Neural crest cell (in vitro differentiated cells): ENCODE results near the gene GPR32. TPM values are rescaled to one million over a fixed set of nuclear protein-coding genes. Genes with fewer than 3 reads are reported as not detected.
"Not testable (repeated sequence)": the region's sequence is repeated elsewhere in the genome, so short reads cannot be mapped to it uniquely, and the experiment has no call there.

Source experiments
- DNase-seq: peaks from one replicate; pipeline ENCODE4 v3.0.0; 2021; ENCODE audit warnings: low read depth, mixed read lengths, low spot score
- H3K27ac Mint-ChIP-seq: one replicate; pipeline ENCODE4 v1.8.0; 2021; ENCODE audit warnings: mild to moderate bottlenecking, mixed read lengths; ENCODE audit not compliant: unreplicated experiment
- H3K27me3 Mint-ChIP-seq: 2 replicates; pipeline ENCODE4 v1.8.0; 2021; ENCODE audit warnings: low read depth, mild to moderate bottlenecking, mixed read lengths
- H3K36me3 Mint-ChIP-seq: 2 replicates; pipeline ENCODE4 v1.8.0; 2021; ENCODE audit warnings: low read depth, mild to moderate bottlenecking, mixed read lengths
- H3K4me1 Mint-ChIP-seq: 2 replicates; pipeline ENCODE4 v1.8.0; 2021; ENCODE audit warnings: mixed read lengths
- H3K4me3 Mint-ChIP-seq: one replicate; pipeline ENCODE4 v1.8.0; 2021; ENCODE audit warnings: mild to moderate bottlenecking, mixed read lengths
- H3K9me3 Mint-ChIP-seq: 2 replicates; pipeline ENCODE4 v1.8.0; 2021; ENCODE audit warnings: mixed read lengths
- CTCF ChIP-seq: fragments of 200-600 bp; sonication (generic); conservative IDR thresholded peaks from 2 replicates; pipeline ENCODE4 v1.5.0; 2021; ENCODE audit warnings: antibody characterized with exemption, mild to moderate bottlenecking
- total RNA-seq: library from RNA; stranded (reverse); gene quantifications from 2 replicates; pipeline ENCODE4 v1.2.1, GENCODE V29; 2021

Gene GPR32
- total RNA-seq, 1 donor from 2014 or later: not detected

DNA sequence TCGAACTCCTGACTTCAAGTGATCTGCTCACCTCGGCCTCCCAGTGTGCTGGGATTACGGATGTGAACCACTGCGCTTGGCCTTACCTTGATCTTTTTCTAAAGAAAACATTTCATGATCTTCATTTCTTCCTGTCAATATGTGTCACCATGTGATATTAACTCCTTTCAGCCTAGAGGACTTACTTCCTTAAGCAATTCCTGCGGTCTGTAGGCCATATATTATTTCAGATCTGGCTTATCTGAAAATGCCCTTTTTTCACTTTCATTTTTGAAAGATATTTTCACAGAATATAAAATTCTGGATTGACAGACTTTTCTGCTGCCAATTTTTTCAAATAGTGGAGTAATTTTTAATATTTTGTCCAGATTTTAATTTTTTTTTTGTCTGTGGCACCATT is 2.0 kb upstream of the GPR32 start:
- H3K9me3 Mint-ChIP-seq: no peaks in the 10 kb centered on the region
- H3K27ac Mint-ChIP-seq: no peak overlapping the region
- peaks cover 24% of the 10 kb centered on the region for H3K27me3 Mint-ChIP-seq
- no peaks in the 10 kb centered on the region for H3K4me1 Mint-ChIP-seq
- H3K4me3 Mint-ChIP-seq: no peak overlapping the region
- H3K36me3 Mint-ChIP-seq: no peaks in the 10 kb centered on the region
- no peak for TF ChIP-seq CTCF
- no peak for DNase-seq

- no peak for DNase-seq
- Mint-ChIP-seq H3K36me3 (no peaks in the 10 kb centered on the region), H3K9me3 (no peaks in the 10 kb centered on the region), H3K4me1 (no peaks in the 10 kb centered on the region), H3K27ac (no peak overlapping the region), H3K4me3 (no peak overlapping the region), H3K27me3 (peaks cover 45% of the 10 kb centered on the region)
- no peak for TF ChIP-seq CTCF
These were observed 624 bp downstream of the GPR32 start for GRCh38 chr19:50770888-50771287.

- Mint-ChIP-seq H3K36me3 (no peaks in the 10 kb centered on the region), H3K4me1 (peaks cover under 1% of the 10 kb centered on the region), H3K27me3 (peaks cover 52% of the 10 kb centered on the region), H3K9me3 (no peaks in the 10 kb centered on the region), H3K4me3 (no peak overlapping the region), H3K27ac (no peak overlapping the region)
- DNase-seq: no peak
- TF ChIP-seq CTCF: no peak
These were observed 2.2 kb downstream of the GPR32 start for GRCh38 chr19:50772476-50772875.

GRCh38 chr19:50772912-50773311 is 2.6 kb downstream of the GPR32 start:
- not testable (repeated sequence) for H3K36me3 Mint-ChIP-seq, H3K9me3 Mint-ChIP-seq, DNase-seq, H3K4me3 Mint-ChIP-seq, H3K27ac Mint-ChIP-seq, H3K4me1 Mint-ChIP-seq
- peaks cover 55% of the 10 kb centered on the region for H3K27me3 Mint-ChIP-seq

- not testable (repeated sequence) for H3K4me1 Mint-ChIP-seq, H3K9me3 Mint-ChIP-seq, H3K36me3 Mint-ChIP-seq, DNase-seq, H3K27ac Mint-ChIP-seq, H3K4me3 Mint-ChIP-seq
- H3K27me3 Mint-ChIP-seq: peaks cover 61% of the 10 kb centered on the region
These were observed 3.2 kb downstream of the GPR32 start for GRCh38 chr19:50773454-50773853.

DNA sequence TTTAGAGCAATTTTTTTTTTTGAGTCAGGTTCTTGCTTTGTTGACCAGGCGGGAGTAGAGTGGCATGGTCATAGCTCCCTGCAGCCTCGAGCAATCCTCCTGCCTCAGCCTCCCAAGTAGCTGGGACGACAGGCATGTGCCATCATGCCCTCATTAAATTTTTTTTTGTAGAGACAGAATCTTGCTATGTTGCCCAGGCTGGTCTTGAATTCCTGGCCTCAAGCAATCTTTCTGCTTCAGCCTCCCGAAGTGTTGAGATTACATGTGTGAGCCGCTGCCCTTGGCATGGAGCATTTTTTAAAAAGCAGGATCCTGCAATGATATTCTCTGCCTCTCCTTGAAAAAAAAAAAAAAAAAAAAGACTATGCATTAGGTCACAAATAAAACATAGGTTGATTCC is 5.9 kb downstream of the GPR32 start:
- H3K27ac Mint-ChIP-seq: no peak overlapping the region
- no peak for TF ChIP-seq CTCF
- H3K4me1 Mint-ChIP-seq: peaks cover 15% of the 10 kb centered on the region
- DNase-seq: no peak
- H3K9me3 Mint-ChIP-seq: no peaks in the 10 kb centered on the region
- peaks cover 83% of the 10 kb centered on the region for H3K27me3 Mint-ChIP-seq
- H3K4me3 Mint-ChIP-seq: no peak overlapping the region
- no peaks in the 10 kb centered on the region for H3K36me3 Mint-ChIP-seq

DNA sequence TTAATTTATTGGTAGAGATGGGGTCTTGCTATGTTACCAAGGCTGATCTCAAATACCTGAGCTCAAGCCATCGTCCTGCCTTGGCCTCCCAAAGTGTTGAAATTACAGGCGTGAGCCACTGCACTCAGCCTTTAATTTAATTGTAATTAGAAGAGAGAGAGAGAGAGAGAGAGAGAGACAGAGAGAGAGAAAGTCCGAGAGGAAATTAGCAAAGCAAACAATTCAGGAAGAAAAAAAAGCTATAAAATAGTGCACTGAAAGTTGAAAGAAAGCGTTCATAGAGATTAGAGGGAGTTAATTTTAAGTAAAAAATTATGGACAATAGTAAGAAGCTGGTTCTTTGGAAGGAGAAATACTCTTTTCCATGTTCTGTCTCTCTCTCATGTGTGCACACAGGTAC is 7.0 kb downstream of the GPR32 start:
- Mint-ChIP-seq H3K36me3 (no peaks in the 10 kb centered on the region), H3K27me3 (peaks cover 89% of the 10 kb centered on the region), H3K9me3 (no peaks in the 10 kb centered on the region), H3K27ac (no peak overlapping the region), H3K4me1 (peaks cover 15% of the 10 kb centered on the region), H3K4me3 (no peak overlapping the region)
- no peak for DNase-seq
- TF ChIP-seq CTCF: no peak
